Stomach (tissue), 4 donors: ENCODE data around the gene NUDCD2.

Source experiments
- EP300 ChIP-seq: sonication (generic); formaldehyde crosslinking; IDR thresholded peaks from one replicate; pipeline ENCODE4 v1.6.1; 2017; ENCODE audit warnings: antibody characterized with exemption
- POLR2A ChIP-seq, 4 donors: fragments of 450-650 bp; IDR thresholded peaks; one replicate each; pipeline ENCODE4 v1.6.1; 2016; ENCODE audit warnings: antibody characterized with exemption in 4 of 4, control low read depth in 2 of 4, mild to moderate bottlenecking in 1 of 4, moderate library complexity in 1 of 4
- POLR2AphosphoS5 ChIP-seq, 3 donors: sonication (generic); formaldehyde crosslinking; IDR thresholded peaks; one replicate each; pipeline ENCODE4 v1.6.1; 2016; ENCODE audit warnings: antibody characterized with exemption in 3 of 3
- TF ChIP-seq, protein P1 (sequence below), 7 experiments: fragments of 450-650 bp in 4 of 7; fragments of 200-600 bp in 3 of 7; sonication (generic) in 3 of 7; IDR thresholded peaks; one replicate each; pipeline ENCODE4 v1.5.1; 2016 to 2019; ENCODE audit warnings: antibody characterized with exemption in 7 of 7, control low read depth in 2 of 7, mild to moderate bottlenecking in 1 of 7

DNA sequence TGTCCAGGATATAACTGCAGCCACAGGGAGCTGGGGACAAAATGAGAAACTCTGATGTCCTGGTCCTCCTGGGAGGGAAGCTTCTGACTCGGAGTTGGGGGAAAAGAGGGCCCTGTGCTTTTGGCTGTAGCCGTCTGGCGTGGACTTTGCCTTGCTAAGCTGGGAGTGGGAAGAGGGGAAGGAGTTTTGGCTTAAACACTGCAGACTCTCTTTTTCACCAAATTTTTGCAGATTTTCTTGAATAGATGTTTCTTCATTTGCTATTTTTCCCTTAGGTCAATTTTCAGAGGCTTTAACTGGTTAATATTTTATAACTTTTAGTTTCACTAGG is 29.8 kb upstream of the NUDCD2 start:
- TF ChIP-seq, protein P1, sequence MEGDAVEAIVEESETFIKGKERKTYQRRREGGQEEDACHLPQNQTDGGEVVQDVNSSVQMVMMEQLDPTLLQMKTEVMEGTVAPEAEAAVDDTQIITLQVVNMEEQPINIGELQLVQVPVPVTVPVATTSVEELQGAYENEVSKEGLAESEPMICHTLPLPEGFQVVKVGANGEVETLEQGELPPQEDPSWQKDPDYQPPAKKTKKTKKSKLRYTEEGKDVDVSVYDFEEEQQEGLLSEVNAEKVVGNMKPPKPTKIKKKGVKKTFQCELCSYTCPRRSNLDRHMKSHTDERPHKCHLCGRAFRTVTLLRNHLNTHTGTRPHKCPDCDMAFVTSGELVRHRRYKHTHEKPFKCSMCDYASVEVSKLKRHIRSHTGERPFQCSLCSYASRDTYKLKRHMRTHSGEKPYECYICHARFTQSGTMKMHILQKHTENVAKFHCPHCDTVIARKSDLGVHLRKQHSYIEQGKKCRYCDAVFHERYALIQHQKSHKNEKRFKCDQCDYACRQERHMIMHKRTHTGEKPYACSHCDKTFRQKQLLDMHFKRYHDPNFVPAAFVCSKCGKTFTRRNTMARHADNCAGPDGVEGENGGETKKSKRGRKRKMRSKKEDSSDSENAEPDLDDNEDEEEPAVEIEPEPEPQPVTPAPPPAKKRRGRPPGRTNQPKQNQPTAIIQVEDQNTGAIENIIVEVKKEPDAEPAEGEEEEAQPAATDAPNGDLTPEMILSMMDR (IDR thresholded peaks at IDR 0.05) = no peak
- TF ChIP-seq POLR2A (IDR thresholded peaks at IDR 0.05) (no peak), POLR2AphosphoS5 (IDR thresholded peaks at IDR 0.05) (no peak), EP300 (no peak)
